Measurements from ENCODE around the gene RAMP1.

GRCh38 chr2:237904831-237905599 lies 45.6 kb downstream of the RAMP1 start:
- TF ChIP-seq POLR2A (IDR thresholded peaks at IDR 0.05) (no peak), CTCF (IDR thresholded peaks at IDR 0.05) (no peak), POLR2AphosphoS5 (IDR thresholded peaks at IDR 0.05) (no peak), EP300 (IDR thresholded peaks at IDR 0.05) (peak; percentile 90)

Measured in suprapubic skin (tissue), 4 donors.